Right renal cortex interstitium (tissue), 3 donors: ENCODE measurements around the gene C11orf91. TPM values are rescaled to one million over a fixed set of nuclear protein-coding genes. Genes with fewer than 3 reads are reported as not detected.

Experiments used
- DNase-seq, 3 donors: peaks; one replicate each; pipeline ENCODE4 v3.0.0-alpha.2; 2013; ENCODE audit warnings: low read depth in 3 of 3, low spot score in 2 of 3
- polyA plus RNA-seq, 3 donors: library from polyadenylated mRNA; unstranded; fragments of 120-200 nt; gene quantifications; one replicate each; pipeline ENCODE4 v1.2.1, GENCODE V29; 2013; ENCODE audit not compliant: insufficient read length in 3 of 3

The C11orf91 gene
- polyA plus RNA-seq, 3 donors, result not detected

DNA sequence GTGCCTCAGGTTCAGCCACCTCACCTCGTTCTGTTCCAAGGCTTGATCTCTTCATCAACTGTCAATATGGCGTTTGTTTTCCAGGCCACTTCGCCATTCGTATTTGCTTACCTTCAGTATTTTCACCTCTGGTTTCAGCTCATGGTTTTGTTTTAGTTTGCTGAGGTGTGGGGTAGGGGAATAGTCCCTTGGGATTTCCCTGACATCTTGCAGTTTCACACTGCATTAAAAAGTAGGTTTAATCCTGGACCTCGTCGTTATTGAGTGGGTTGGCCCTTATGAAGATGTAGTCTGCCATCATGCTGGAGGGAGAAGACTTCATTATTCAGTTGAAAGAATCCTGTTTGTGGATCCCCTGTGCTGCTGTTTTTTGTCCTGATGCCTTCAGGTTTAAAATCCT, 46.0 kb downstream of the C11orf91 start:
- DNase-seq, result no peak

GRCh38 chr11:33652930-33653329, 47.7 kb downstream of the C11orf91 start:
- DNase-seq, result no peak

GRCh38 chr11:33652431-33652830, 48.2 kb downstream of the C11orf91 start:
- no peak for DNase-seq

- no peak for DNase-seq
Observed at GRCh38 chr11:33651990-33652389, 48.6 kb downstream of the C11orf91 start.

GRCh38 chr11:33651555-33651954, 49.1 kb downstream of the C11orf91 start:
- no peak for DNase-seq

DNA sequence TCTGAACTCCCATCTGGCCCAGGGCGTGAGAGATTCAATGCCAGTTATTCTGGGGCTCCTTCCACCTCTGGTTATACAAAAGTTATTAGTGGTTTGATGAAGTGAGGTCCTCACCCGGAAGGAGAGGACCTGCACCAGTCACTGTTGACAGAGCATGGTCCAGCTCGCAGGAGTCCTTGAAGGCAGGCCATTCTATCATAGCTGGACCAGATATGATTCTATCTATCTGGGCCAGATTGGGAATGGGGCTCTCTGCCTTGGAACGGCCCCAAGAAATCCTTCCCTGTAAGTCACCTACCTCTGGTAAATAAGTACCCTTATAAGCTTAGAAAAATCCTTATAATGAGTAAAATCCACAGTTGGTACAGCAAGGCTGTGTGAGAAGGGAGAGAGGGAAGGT, 50.7 kb downstream of the C11orf91 start:
- no peak for DNase-seq

Other genes starting within 250 kb of the C11orf91 start
- 100 to 1,000 TPM; 288 to 339 (median 306) TPM for gene CD59, start 35.6 kb upstream of the C11orf91 start, polyA plus RNA-seq
- 10 to 100 TPM; 62.1 to 71.3 (median 65.1) TPM for gene FBXO3, start 73.7 kb upstream of the C11orf91 start, polyA plus RNA-seq
- 10 to 100 TPM; 34.9 to 37.9 (median 37.1) TPM for gene LMO2, start 191.2 kb upstream of the C11orf91 start, polyA plus RNA-seq